ENCODE measurements around the gene TACSTD2.
"Not testable (repeated sequence)": the region's sequence is repeated elsewhere in the genome, so short reads cannot be mapped to it uniquely, and the experiment has no call there.

The TACSTD2 gene

GRCh38 chr1:58576727-58577653 is at the start of gene TACSTD2:
Gene TACSTD2 (minus strand): TSS chr1:58577252. CDS start chr1:58577156, 96 bp downstream.
- ATAC-seq (no peak), DNase-seq (ENCODE audit: low spot score in 2 of 2) (no peak)
- Mint-ChIP-seq H3K4me3 (peak within 1 kb of the TSS; percentile 74), H3K4me1 (peaks cover 27% of the 10 kb centered on the region), H3K36me3 (peaks cover 5% of the 10 kb centered on the region), H3K9me3 (no peaks in the 10 kb centered on the region), H3K27ac (peak within 1 kb of the TSS; percentile 68)

- Mint-ChIP-seq H3K36me3 (no peaks in the 10 kb centered on the region), H3K9me3 (no peaks in the 10 kb centered on the region), H3K4me1 (no peaks in the 10 kb centered on the region), H3K27ac (no peak overlapping the region), H3K4me3 (no peak overlapping the region)
- DNase-seq (ENCODE audit: low spot score in 2 of 2) (no peak), ATAC-seq (no peak)
Observed at GRCh38 chr1:58626293-58626692, 49.2 kb upstream of the TACSTD2 start.

GRCh38 chr1:58623259-58623658 is 46.2 kb upstream of the TACSTD2 start:
- not testable (repeated sequence) for H3K4me3 Mint-ChIP-seq; H3K27ac Mint-ChIP-seq; H3K9me3 Mint-ChIP-seq; H3K4me1 Mint-ChIP-seq; H3K36me3 Mint-ChIP-seq; DNase-seq (ENCODE audit: low spot score in 2 of 2); ATAC-seq

GRCh38 chr1:58622571-58622970 is 45.5 kb upstream of the TACSTD2 start:
- ATAC-seq = no peak
- Mint-ChIP-seq H3K9me3 (no peaks in the 10 kb centered on the region), H3K27ac (no peak overlapping the region), H3K4me3 (no peak overlapping the region), H3K4me1 (no peaks in the 10 kb centered on the region), H3K36me3 (no peaks in the 10 kb centered on the region)
- no peak for DNase-seq (ENCODE audit: low spot score in 2 of 2)

GRCh38 chr1:58621391-58621790 is 44.3 kb upstream of the TACSTD2 start:
- Mint-ChIP-seq H3K36me3 (no peaks in the 10 kb centered on the region), H3K4me3 (no peak overlapping the region), H3K9me3 (no peaks in the 10 kb centered on the region), H3K4me1 (no peaks in the 10 kb centered on the region), H3K27ac (no peak overlapping the region)
- no peak for DNase-seq (ENCODE audit: low spot score in 2 of 2)
- ATAC-seq = no peak

GRCh38 chr1:58620926-58621325 is 43.9 kb upstream of the TACSTD2 start:
- peak; percentile 58 for ATAC-seq
- no peak for DNase-seq (ENCODE audit: low spot score in 2 of 2)
- no peaks in the 10 kb centered on the region for H3K36me3 Mint-ChIP-seq
- no peaks in the 10 kb centered on the region for H3K9me3 Mint-ChIP-seq
- no peak overlapping the region for H3K27ac Mint-ChIP-seq
- no peaks in the 10 kb centered on the region for H3K4me1 Mint-ChIP-seq
- no peak overlapping the region for H3K4me3 Mint-ChIP-seq

GRCh38 chr1:58620259-58620658 is 43.2 kb upstream of the TACSTD2 start:
- DNase-seq (ENCODE audit: low spot score in 2 of 2) (no peak), ATAC-seq (no peak)
- no peak overlapping the region for H3K27ac Mint-ChIP-seq
- H3K4me1 Mint-ChIP-seq = no peaks in the 10 kb centered on the region
- no peaks in the 10 kb centered on the region for H3K36me3 Mint-ChIP-seq
- no peak overlapping the region for H3K4me3 Mint-ChIP-seq
- no peaks in the 10 kb centered on the region for H3K9me3 Mint-ChIP-seq

- no peaks in the 10 kb centered on the region for H3K4me1 Mint-ChIP-seq
- H3K36me3 Mint-ChIP-seq = no peaks in the 10 kb centered on the region
- DNase-seq (ENCODE audit: low spot score in 2 of 2) (no peak), ATAC-seq (no peak)
- H3K9me3 Mint-ChIP-seq = no peaks in the 10 kb centered on the region
- H3K27ac Mint-ChIP-seq = peak overlapping the region; percentile 37
- H3K4me3 Mint-ChIP-seq = no peak overlapping the region
Observed at GRCh38 chr1:58619286-58620054, 42.4 kb upstream of the TACSTD2 start.

GRCh38 chr1:58618303-58618702 is 41.3 kb upstream of the TACSTD2 start:
- ATAC-seq (peak; percentile 52), DNase-seq (ENCODE audit: low spot score in 2 of 2) (no peak)
- H3K36me3 Mint-ChIP-seq = no peaks in the 10 kb centered on the region
- no peak overlapping the region for H3K4me3 Mint-ChIP-seq
- H3K27ac Mint-ChIP-seq = no peak overlapping the region
- H3K9me3 Mint-ChIP-seq = no peaks in the 10 kb centered on the region
- no peaks in the 10 kb centered on the region for H3K4me1 Mint-ChIP-seq

GRCh38 chr1:58611861-58612385 is 34.9 kb upstream of the TACSTD2 start:
- no peak for DNase-seq (ENCODE audit: low spot score in 2 of 2)
- Mint-ChIP-seq H3K27ac (no peak overlapping the region), H3K36me3 (no peaks in the 10 kb centered on the region), H3K4me1 (no peaks in the 10 kb centered on the region), H3K9me3 (no peaks in the 10 kb centered on the region), H3K4me3 (no peak overlapping the region)
- no peak for ATAC-seq

- Mint-ChIP-seq H3K27ac (no peak overlapping the region), H3K4me1 (no peaks in the 10 kb centered on the region), H3K9me3 (peaks cover 4% of the 10 kb centered on the region)
Observed at GRCh38 chr1:58608945-58609344, 31.9 kb upstream of the TACSTD2 start.

GRCh38 chr1:58608297-58608696 is 31.2 kb upstream of the TACSTD2 start:
- Mint-ChIP-seq H3K9me3 (peaks cover 4% of the 10 kb centered on the region), H3K36me3 (no peaks in the 10 kb centered on the region), H3K4me1 (no peaks in the 10 kb centered on the region), H3K27ac (no peak overlapping the region), H3K4me3 (no peak overlapping the region)
- ATAC-seq (no peak), DNase-seq (ENCODE audit: low spot score in 2 of 2) (no peak)

More at GRCh38 chr1:58608945-58609344, 31.9 kb upstream of the TACSTD2 start:
- Mint-ChIP-seq H3K36me3 (no peaks in the 10 kb centered on the region), H3K4me3 (no peak overlapping the region)
- no peak for DNase-seq (ENCODE audit: low spot score in 2 of 2)
- no peak for ATAC-seq

GRCh38 chr1:58607391-58607790 is 30.3 kb upstream of the TACSTD2 start:
- ATAC-seq = no peak
- peaks cover 4% of the 10 kb centered on the region for H3K9me3 Mint-ChIP-seq
- H3K4me3 Mint-ChIP-seq = no peak overlapping the region
- no peak for DNase-seq (ENCODE audit: low spot score in 2 of 2)
- no peaks in the 10 kb centered on the region for H3K36me3 Mint-ChIP-seq
- H3K27ac Mint-ChIP-seq = no peak overlapping the region
- H3K4me1 Mint-ChIP-seq = no peaks in the 10 kb centered on the region

GRCh38 chr1:58601921-58602320 is 24.9 kb upstream of the TACSTD2 start:
- ATAC-seq; H3K9me3 Mint-ChIP-seq; DNase-seq (ENCODE audit: low spot score in 2 of 2); H3K4me1 Mint-ChIP-seq; H3K27ac Mint-ChIP-seq; H3K4me3 Mint-ChIP-seq; H3K36me3 Mint-ChIP-seq: not testable (repeated sequence)

GRCh38 chr1:58597996-58598395 is 20.9 kb upstream of the TACSTD2 start:
- ATAC-seq (no peak), DNase-seq (ENCODE audit: low spot score in 2 of 2) (no peak)
- no peak overlapping the region for H3K27ac Mint-ChIP-seq
- H3K9me3 Mint-ChIP-seq = peaks cover 5% of the 10 kb centered on the region
- H3K36me3 Mint-ChIP-seq = no peaks in the 10 kb centered on the region
- H3K4me1 Mint-ChIP-seq = peaks cover 8% of the 10 kb centered on the region
- no peak overlapping the region for H3K4me3 Mint-ChIP-seq
